ENCODE results near the gene SCYL3. TPM values are rescaled to one million over a fixed set of nuclear protein-coding genes. Genes with fewer than 3 reads are reported as not detected.

The SCYL3 gene
- total and polyA plus RNA-seq, 2 donors (not counting 1 experiment from before 2014, with no cell fraction given) = 7.2 to 11.7 TPM

DNA sequence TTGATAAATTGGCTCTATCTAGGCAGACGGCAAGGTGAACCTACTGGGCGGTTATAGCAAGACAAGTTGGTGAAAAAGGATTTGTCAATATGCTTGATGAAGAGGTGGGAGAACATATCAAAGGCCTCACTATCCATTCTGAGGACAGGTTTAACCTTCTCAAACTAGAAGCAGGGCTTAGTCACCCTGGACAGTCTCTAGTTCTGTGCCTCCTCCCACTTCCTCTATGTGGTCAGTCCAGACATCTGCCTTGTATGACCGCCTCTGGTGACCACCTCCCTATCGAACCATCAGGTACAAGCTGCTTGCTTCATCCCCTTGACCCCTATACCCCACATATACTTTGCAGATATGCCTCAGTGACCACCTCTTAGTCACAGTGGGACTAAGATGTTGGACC lies 2.3 kb upstream of the SCYL3 start:
- peaks cover 6% of the 10 kb centered on the region for H3K27me3 ChIP-seq (ENCODE audit: control insufficient read depth, insufficient read depth, low read length)
- H3K4me3 ChIP-seq (replicated peaks in 1 of 4; ENCODE audit: control extremely low read depth in 1 of 4, insufficient read depth in 1 of 4, low read depth in 3 of 4, low read length in 4 of 4) = no peak overlapping the region
- H3K36me3 ChIP-seq (ENCODE audit: control insufficient read depth, insufficient read depth, low read length) = no peaks in the 10 kb centered on the region
- no peaks in the 10 kb centered on the region for H4K20me1 ChIP-seq (ENCODE audit: control insufficient read depth, extremely low read depth, insufficient read depth, low read length)
- no peak for DNase-seq (ENCODE audit: low read depth in 2 of 2)
- H3K4me2 ChIP-seq (ENCODE audit: extremely low read depth, insufficient read depth, low read length) = no peak overlapping the region
- H3K9me3 ChIP-seq (ENCODE audit: control insufficient read depth, insufficient read depth, low read depth, low read length) = no peaks in the 10 kb centered on the region
- no peak overlapping the region for H3K9ac ChIP-seq (ENCODE audit: insufficient read depth, low read length)
- peaks cover 20% of the 10 kb centered on the region for H3K79me2 ChIP-seq (ENCODE audit: control insufficient read depth, insufficient read depth, low read length)
- no peak for TF ChIP-seq EZH2 (IDR thresholded peaks at IDR 0.05; ENCODE audit: low read length, missing control alignments)
- TF ChIP-seq, protein P1, sequence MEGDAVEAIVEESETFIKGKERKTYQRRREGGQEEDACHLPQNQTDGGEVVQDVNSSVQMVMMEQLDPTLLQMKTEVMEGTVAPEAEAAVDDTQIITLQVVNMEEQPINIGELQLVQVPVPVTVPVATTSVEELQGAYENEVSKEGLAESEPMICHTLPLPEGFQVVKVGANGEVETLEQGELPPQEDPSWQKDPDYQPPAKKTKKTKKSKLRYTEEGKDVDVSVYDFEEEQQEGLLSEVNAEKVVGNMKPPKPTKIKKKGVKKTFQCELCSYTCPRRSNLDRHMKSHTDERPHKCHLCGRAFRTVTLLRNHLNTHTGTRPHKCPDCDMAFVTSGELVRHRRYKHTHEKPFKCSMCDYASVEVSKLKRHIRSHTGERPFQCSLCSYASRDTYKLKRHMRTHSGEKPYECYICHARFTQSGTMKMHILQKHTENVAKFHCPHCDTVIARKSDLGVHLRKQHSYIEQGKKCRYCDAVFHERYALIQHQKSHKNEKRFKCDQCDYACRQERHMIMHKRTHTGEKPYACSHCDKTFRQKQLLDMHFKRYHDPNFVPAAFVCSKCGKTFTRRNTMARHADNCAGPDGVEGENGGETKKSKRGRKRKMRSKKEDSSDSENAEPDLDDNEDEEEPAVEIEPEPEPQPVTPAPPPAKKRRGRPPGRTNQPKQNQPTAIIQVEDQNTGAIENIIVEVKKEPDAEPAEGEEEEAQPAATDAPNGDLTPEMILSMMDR (conservative IDR thresholded peaks at IDR 0.05 in 1 of 2, IDR thresholded peaks at IDR 0.05 in 1 of 2; ENCODE audit: low read depth in 1 of 2, low read length in 2 of 2) = no peak
- H3K27ac ChIP-seq (ENCODE audit: insufficient read depth, low read length) = no peak overlapping the region
- no peak overlapping the region for H2AFZ ChIP-seq (ENCODE audit: low read length)
- H3K4me1 ChIP-seq (ENCODE audit: control insufficient read depth, extremely low read depth, insufficient read depth, low read length) = peaks cover 3% of the 10 kb centered on the region

- TF ChIP-seq, protein P1 (conservative IDR thresholded peaks at IDR 0.05 in 1 of 2, IDR thresholded peaks at IDR 0.05 in 1 of 2; ENCODE audit: low read depth in 1 of 2, low read length in 2 of 2) = no peak
- no peak for TF ChIP-seq EZH2 (IDR thresholded peaks at IDR 0.05; ENCODE audit: low read length, missing control alignments)
- H4K20me1 ChIP-seq (ENCODE audit: control insufficient read depth, extremely low read depth, insufficient read depth, low read length) = no peaks in the 10 kb centered on the region
- peak overlapping the region; percentile 87 for H2AFZ ChIP-seq (ENCODE audit: low read length)
- no peaks in the 10 kb centered on the region for H3K9me3 ChIP-seq (ENCODE audit: control insufficient read depth, insufficient read depth, low read depth, low read length)
- peaks cover 3% of the 10 kb centered on the region for H3K4me1 ChIP-seq (ENCODE audit: control insufficient read depth, extremely low read depth, insufficient read depth, low read length)
- H3K27me3 ChIP-seq (ENCODE audit: control insufficient read depth, insufficient read depth, low read length) = peaks cover 4% of the 10 kb centered on the region
- H3K79me2 ChIP-seq (ENCODE audit: control insufficient read depth, insufficient read depth, low read length) = peaks cover 31% of the 10 kb centered on the region
- H3K9ac ChIP-seq (ENCODE audit: insufficient read depth, low read length) = peak overlapping the region; percentile 26
- no peaks in the 10 kb centered on the region for H3K36me3 ChIP-seq (ENCODE audit: control insufficient read depth, insufficient read depth, low read length)
- H3K4me2 ChIP-seq (ENCODE audit: extremely low read depth, insufficient read depth, low read length) = peak overlapping the region; percentile 90
- H3K4me3 ChIP-seq (replicated peaks in 1 of 4; ENCODE audit: control extremely low read depth in 1 of 4, insufficient read depth in 1 of 4, low read depth in 3 of 4, low read length in 4 of 4) = peak overlapping the region; percentile 57 to 90 (median 81)
- DNase-seq (ENCODE audit: low read depth in 2 of 2) = no peak
- H3K27ac ChIP-seq (ENCODE audit: insufficient read depth, low read length) = peak overlapping the region; percentile 100
These were observed 889 bp upstream of the SCYL3 start for GRCh38 chr1:169894424-169895145.

GRCh38 chr1:169892927-169893644 lies 610 bp downstream of the SCYL3 start:
- no peaks in the 10 kb centered on the region for H4K20me1 ChIP-seq (ENCODE audit: control insufficient read depth, extremely low read depth, insufficient read depth, low read length)
- peak; percentile 23 to 53 for DNase-seq (ENCODE audit: low read depth in 2 of 2)
- H3K9ac ChIP-seq (ENCODE audit: insufficient read depth, low read length) = peak overlapping the region; percentile 97
- peak overlapping the region; percentile 100 for H3K27ac ChIP-seq (ENCODE audit: insufficient read depth, low read length)
- H3K4me2 ChIP-seq (ENCODE audit: extremely low read depth, insufficient read depth, low read length) = peak overlapping the region; percentile 71
- peak overlapping the region; percentile 57 to 90 (median 87) for H3K4me3 ChIP-seq (replicated peaks in 1 of 4; ENCODE audit: control extremely low read depth in 1 of 4, insufficient read depth in 1 of 4, low read depth in 3 of 4, low read length in 4 of 4)
- TF ChIP-seq, protein P1 (conservative IDR thresholded peaks at IDR 0.05 in 1 of 2, IDR thresholded peaks at IDR 0.05 in 1 of 2; ENCODE audit: low read depth in 1 of 2, low read length in 2 of 2) = no peak
- no peak for TF ChIP-seq EZH2 (IDR thresholded peaks at IDR 0.05; ENCODE audit: low read length, missing control alignments)
- peaks cover 36% of the 10 kb centered on the region for H3K79me2 ChIP-seq (ENCODE audit: control insufficient read depth, insufficient read depth, low read length)
- no peaks in the 10 kb centered on the region for H3K36me3 ChIP-seq (ENCODE audit: control insufficient read depth, insufficient read depth, low read length)
- H2AFZ ChIP-seq (ENCODE audit: low read length) = peak overlapping the region; percentile 34
- H3K4me1 ChIP-seq (ENCODE audit: control insufficient read depth, extremely low read depth, insufficient read depth, low read length) = peaks cover 3% of the 10 kb centered on the region
- no peaks in the 10 kb centered on the region for H3K9me3 ChIP-seq (ENCODE audit: control insufficient read depth, insufficient read depth, low read depth, low read length)
- H3K27me3 ChIP-seq (ENCODE audit: control insufficient read depth, insufficient read depth, low read length) = peaks cover 2% of the 10 kb centered on the region
